RWPE2 (cell line): ENCODE results near the gene LGSN.
"Not testable (repeated sequence)": the region's sequence is repeated elsewhere in the genome, so short reads cannot be mapped to it uniquely, and the experiment has no call there.

Source experiments
- ATAC-seq: fragments of 200-7000 bp; cut with Tn5 transposase; 3 replicates; pipeline ENCODE4 v1.9.1; 2021; ENCODE audit warnings: low read depth
- DNase-seq: peaks from one replicate; pipeline ENCODE4 v3.0.0-alpha.2; 2020; ENCODE audit warnings: low spot score
- H3K27ac ChIP-seq: fragments of 450-650 bp; 2 replicates; pipeline ENCODE4 v1.5.1; 2017; ENCODE audit warnings: mild to moderate bottlenecking; ENCODE audit not compliant: poor library complexity, severe bottlenecking
- H3K27me3 ChIP-seq: fragments of 250-450 bp; sonication (Bioruptor Pico); 2 replicates; pipeline ENCODE4 v1.5.1; 2021; ENCODE audit warnings: mild to moderate bottlenecking, moderate library complexity; ENCODE audit not compliant: insufficient read depth, poor library complexity, severe bottlenecking
- H3K36me3 ChIP-seq: fragments of 250-450 bp; sonication (Bioruptor Pico); 2 replicates; pipeline ENCODE4 v1.5.1; 2020; ENCODE audit warnings: low read depth, mild to moderate bottlenecking, moderate library complexity
- H3K4me1 ChIP-seq: fragments of 250-450 bp; sonication (Bioruptor Pico); 2 replicates; pipeline ENCODE4 v1.5.1; 2021; ENCODE audit warnings: mild to moderate bottlenecking, moderate library complexity; ENCODE audit not compliant: insufficient read depth, poor library complexity, severe bottlenecking
- H3K4me3 ChIP-seq: fragments of 250-450 bp; sonication (Bioruptor Pico); 2 replicates; pipeline ENCODE4 v1.5.1; 2021; ENCODE audit warnings: mild to moderate bottlenecking, moderate library complexity; ENCODE audit not compliant: severe bottlenecking
- H3K9me3 ChIP-seq: fragments of 250-450 bp; sonication (Bioruptor Pico); 2 replicates; pipeline ENCODE4 v1.5.1; 2021; ENCODE audit warnings: mild to moderate bottlenecking, moderate library complexity; ENCODE audit not compliant: severe bottlenecking
- TF ChIP-seq, protein P1 (sequence below): fragments of 450-650 bp; IDR thresholded peaks from one replicate; pipeline ENCODE4 v1.5.1; 2017; ENCODE audit warnings: mild to moderate bottlenecking, moderate library complexity; ENCODE audit not compliant: poor library complexity, severe bottlenecking

LGSN gene

DNA sequence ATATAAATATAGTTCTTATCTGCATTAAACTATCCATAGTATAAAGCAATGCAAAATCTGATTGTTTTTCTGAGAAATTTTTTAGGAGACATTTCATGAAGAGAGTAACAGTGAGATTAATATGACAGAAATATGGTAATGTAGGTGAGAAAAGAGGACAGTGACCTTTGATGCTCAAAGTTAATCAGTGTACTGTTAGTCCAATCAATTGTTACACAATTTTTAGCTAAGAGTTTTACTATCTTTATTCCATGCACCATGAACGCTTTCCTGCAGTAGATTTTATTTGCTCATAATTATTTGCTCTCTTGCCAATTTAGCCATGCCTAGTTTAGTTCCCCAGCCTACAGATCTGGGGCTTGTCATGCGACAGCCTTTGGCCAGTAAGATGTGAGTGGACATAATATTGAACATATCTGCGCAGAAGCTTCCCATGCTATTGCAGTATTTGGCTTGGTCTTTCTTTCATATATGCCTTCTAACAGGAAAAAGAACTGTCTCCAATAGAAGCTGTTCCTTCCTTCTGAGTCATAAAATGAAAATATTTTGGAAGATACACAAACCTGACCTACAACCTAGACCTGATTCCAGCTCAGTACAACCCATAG lies 69.8 kb downstream of the LGSN start:
- TF ChIP-seq, protein P1, sequence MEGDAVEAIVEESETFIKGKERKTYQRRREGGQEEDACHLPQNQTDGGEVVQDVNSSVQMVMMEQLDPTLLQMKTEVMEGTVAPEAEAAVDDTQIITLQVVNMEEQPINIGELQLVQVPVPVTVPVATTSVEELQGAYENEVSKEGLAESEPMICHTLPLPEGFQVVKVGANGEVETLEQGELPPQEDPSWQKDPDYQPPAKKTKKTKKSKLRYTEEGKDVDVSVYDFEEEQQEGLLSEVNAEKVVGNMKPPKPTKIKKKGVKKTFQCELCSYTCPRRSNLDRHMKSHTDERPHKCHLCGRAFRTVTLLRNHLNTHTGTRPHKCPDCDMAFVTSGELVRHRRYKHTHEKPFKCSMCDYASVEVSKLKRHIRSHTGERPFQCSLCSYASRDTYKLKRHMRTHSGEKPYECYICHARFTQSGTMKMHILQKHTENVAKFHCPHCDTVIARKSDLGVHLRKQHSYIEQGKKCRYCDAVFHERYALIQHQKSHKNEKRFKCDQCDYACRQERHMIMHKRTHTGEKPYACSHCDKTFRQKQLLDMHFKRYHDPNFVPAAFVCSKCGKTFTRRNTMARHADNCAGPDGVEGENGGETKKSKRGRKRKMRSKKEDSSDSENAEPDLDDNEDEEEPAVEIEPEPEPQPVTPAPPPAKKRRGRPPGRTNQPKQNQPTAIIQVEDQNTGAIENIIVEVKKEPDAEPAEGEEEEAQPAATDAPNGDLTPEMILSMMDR = no peak
- Histone ChIP-seq H3K4me3 (no peak overlapping the region), H3K36me3 (no peaks in the 10 kb centered on the region), H3K27me3 (no peaks in the 10 kb centered on the region), H3K4me1 (no peaks in the 10 kb centered on the region), H3K9me3 (no peaks in the 10 kb centered on the region), H3K27ac (no peak overlapping the region)
- DNase-seq (no peak), ATAC-seq (no peak)

DNA sequence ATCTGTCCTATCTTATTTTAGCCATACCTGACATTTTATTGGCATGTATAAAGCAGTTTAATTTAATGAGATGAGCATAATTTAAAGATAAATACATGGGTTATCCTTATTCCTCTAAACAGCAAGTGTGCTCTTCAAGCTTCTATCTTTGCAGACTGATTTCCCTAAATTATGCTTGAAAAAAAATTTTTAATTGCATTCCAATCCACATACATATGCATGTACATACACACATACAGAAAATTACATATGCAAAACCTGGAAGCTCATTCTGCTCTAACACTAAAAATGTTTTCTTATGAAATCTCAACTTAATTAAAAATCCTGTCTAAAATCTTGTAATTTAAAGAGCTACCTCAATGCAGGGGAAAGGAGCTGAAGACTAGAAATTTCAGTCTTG lies 73.2 kb downstream of the LGSN start:
- H3K4me1 ChIP-seq = no peaks in the 10 kb centered on the region
- no peaks in the 10 kb centered on the region for H3K9me3 ChIP-seq
- no peaks in the 10 kb centered on the region for H3K36me3 ChIP-seq
- no peaks in the 10 kb centered on the region for H3K27me3 ChIP-seq
- DNase-seq (no peak), ATAC-seq (no peak)
- no peak overlapping the region for H3K27ac ChIP-seq
- no peak overlapping the region for H3K4me3 ChIP-seq
- TF ChIP-seq, protein P1 = no peak

DNA sequence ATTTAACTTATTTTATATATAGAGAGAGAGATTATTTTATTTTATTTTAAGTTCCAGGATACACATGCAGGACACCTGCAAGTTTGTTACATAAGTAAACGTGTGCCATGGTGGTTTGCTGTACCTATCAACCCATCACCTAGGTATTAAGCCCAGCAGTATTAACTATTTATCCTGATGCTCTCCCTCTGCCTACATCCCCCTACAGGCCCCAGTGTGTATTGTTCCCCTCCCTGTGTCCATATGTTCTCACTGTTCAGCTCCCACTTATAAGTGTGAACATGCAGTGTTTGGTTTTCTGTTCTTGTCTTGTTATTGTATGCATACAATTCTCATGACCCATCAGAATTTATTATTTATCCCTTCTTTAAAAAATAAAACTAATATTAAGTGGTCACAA lies 73.9 kb downstream of the LGSN start:
- DNase-seq = no peak
- H3K9me3 ChIP-seq = no peaks in the 10 kb centered on the region
- no peak overlapping the region for H3K4me3 ChIP-seq
- no peaks in the 10 kb centered on the region for H3K36me3 ChIP-seq
- peak; percentile 67 for ATAC-seq
- TF ChIP-seq, protein P1 = peak; percentile 26
- H3K27me3 ChIP-seq = no peaks in the 10 kb centered on the region
- H3K27ac ChIP-seq = no peak overlapping the region
- H3K4me1 ChIP-seq = no peaks in the 10 kb centered on the region

DNA sequence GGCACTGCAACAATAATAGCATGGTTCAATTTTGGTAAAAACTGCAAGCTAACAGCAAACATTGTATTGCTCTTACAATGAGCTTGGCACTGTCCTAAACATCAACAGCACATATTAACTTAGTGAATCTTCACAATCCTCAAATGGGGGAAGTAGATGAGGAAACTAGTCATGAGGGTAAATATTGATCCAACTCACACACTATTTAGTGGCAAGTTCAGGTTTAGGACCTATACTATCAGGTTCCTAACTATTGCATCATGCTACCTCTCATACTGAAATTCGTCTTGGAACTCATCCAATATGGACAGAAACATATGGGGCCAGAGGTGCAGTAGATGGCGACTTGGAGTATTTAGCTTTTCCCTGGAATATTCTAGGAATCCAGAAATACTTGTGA lies 74.4 kb downstream of the LGSN start:
- Histone ChIP-seq H3K4me1 (no peaks in the 10 kb centered on the region), H3K27ac (no peak overlapping the region), H3K36me3 (no peaks in the 10 kb centered on the region), H3K4me3 (no peak overlapping the region), H3K9me3 (no peaks in the 10 kb centered on the region), H3K27me3 (no peaks in the 10 kb centered on the region)
- ATAC-seq = no peak
- DNase-seq = no peak
- TF ChIP-seq, protein P1 = no peak

DNA sequence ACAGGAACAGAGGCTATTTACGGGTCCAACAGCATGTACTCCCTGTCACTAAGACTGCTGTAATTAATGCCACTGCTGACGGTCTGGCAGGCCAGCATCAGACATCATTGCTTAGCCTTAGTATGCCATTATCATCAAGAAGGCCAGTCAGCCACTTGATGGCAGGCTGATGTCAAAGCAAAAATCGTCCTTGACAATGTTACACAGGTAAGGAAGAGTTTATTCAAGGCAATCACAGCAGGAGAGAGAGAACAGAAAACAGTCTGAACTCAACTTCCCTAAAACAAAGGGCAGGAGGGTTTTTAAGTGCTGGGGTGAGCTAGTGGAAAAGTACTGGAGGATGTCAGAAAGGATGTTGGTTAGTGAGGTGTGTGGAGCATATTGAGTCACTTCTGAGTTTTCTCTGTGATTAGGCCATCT lies 83.4 kb downstream of the LGSN start:
- Histone ChIP-seq H3K36me3 (no peaks in the 10 kb centered on the region), H3K4me3 (no peak overlapping the region), H3K27ac (no peak overlapping the region), H3K27me3 (peaks cover 3% of the 10 kb centered on the region), H3K9me3 (no peaks in the 10 kb centered on the region), H3K4me1 (no peaks in the 10 kb centered on the region)
- TF ChIP-seq, protein P1 = no peak
- DNase-seq (no peak), ATAC-seq (no peak)

DNA sequence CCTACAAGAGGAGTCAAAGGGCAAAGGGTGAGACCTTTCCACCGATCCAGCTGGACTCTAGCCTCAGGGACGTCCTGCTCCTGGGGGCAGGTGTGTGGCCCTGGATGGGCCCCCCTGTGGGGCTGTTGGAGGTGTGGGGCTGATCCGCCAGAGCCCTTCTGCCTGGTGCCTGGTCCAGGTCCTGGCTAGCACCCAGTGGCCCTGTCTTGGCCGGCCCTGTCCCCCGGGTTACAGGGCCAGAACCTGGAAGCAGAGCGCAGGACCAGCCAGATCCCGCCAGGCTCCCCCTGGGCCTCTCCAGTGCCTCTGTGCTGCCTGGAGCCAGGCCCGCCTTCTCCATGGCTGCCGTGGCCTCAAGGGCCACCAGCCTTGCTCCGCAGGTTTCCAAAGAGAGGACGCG lies 89.3 kb downstream of the LGSN start:
- not testable (repeated sequence) for H3K36me3 ChIP-seq, ATAC-seq, H3K4me3 ChIP-seq, DNase-seq, H3K27me3 ChIP-seq, H3K27ac ChIP-seq, H3K4me1 ChIP-seq, H3K9me3 ChIP-seq

DNA sequence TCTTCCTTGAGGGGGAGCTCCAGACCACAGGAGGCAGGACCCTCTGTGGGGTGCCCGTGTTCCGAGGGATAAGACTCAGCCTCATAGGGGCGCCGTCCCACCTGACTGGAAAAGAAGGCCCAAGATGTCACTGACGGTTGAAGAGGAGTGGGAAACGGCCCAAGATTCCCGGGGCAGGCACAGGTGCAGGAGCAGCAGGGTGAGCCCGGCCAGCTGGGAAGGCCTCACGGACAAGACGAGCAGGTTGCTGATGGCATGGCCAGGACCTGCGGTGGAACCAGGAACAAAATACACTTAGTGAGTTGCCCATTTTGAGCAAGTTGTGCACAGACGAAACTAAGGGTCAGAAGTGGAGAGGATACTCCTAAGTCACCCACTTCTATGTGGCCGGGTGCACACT lies 89.8 kb downstream of the LGSN start:
- H3K4me3 ChIP-seq, H3K4me1 ChIP-seq, H3K27me3 ChIP-seq, H3K27ac ChIP-seq, DNase-seq, H3K9me3 ChIP-seq, ATAC-seq, H3K36me3 ChIP-seq: not testable (repeated sequence)
